ENCODE results near the gene GTF3C1.

DNA sequence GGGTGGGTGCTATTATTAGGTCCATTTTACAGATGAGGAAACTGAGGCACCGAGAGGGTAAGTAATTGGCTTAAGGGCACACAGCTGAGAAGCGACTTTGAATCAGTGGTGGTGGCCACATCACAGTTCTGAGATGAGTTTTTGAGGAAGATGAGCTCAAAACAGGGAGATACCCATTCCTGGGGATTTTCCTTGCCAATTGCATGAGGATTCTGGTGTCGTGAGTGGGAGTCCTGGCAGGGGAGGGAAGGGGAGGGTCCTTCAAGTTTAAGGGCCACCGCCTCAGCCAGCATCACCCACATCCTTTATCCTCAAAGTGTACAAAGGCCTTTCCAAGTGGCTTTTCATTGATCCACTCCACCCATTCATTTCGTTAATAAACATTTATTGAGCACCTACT, 102.4 kb downstream of the GTF3C1 start:
- TF ChIP-seq POLR2AphosphoS5 (IDR thresholded peaks at IDR 0.05; ENCODE audit: low read depth, low read length), result no peak
- TF ChIP-seq, protein P1, sequence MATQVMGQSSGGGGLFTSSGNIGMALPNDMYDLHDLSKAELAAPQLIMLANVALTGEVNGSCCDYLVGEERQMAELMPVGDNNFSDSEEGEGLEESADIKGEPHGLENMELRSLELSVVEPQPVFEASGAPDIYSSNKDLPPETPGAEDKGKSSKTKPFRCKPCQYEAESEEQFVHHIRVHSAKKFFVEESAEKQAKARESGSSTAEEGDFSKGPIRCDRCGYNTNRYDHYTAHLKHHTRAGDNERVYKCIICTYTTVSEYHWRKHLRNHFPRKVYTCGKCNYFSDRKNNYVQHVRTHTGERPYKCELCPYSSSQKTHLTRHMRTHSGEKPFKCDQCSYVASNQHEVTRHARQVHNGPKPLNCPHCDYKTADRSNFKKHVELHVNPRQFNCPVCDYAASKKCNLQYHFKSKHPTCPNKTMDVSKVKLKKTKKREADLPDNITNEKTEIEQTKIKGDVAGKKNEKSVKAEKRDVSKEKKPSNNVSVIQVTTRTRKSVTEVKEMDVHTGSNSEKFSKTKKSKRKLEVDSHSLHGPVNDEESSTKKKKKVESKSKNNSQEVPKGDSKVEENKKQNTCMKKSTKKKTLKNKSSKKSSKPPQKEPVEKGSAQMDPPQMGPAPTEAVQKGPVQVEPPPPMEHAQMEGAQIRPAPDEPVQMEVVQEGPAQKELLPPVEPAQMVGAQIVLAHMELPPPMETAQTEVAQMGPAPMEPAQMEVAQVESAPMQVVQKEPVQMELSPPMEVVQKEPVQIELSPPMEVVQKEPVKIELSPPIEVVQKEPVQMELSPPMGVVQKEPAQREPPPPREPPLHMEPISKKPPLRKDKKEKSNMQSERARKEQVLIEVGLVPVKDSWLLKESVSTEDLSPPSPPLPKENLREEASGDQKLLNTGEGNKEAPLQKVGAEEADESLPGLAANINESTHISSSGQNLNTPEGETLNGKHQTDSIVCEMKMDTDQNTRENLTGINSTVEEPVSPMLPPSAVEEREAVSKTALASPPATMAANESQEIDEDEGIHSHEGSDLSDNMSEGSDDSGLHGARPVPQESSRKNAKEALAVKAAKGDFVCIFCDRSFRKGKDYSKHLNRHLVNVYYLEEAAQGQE (IDR thresholded peaks at IDR 0.05; ENCODE audit: insufficient read depth in 1 of 2, low read depth in 2 of 2, low read length in 2 of 2), result no peak
- no peak for TF ChIP-seq SIN3A (IDR thresholded peaks at IDR 0.05; ENCODE audit: borderline replicate concordance, insufficient read depth, low read length)
- no peak for TF ChIP-seq TAF1 (IDR thresholded peaks at IDR 0.05; ENCODE audit: borderline replicate concordance, insufficient read depth, low read length)

Data from PFSK-1 (cell line).